H1 (cell line): ENCODE results near the gene CLTCL1. TPM values are rescaled to one million over a fixed set of nuclear protein-coding genes. Genes with fewer than 3 reads are reported as not detected.

Source experiments
- TAF1 ChIP-seq: IDR thresholded peaks from 2 replicates; pipeline ENCODE4 v1.6.1; 2011; ENCODE audit warnings: mild to moderate bottlenecking, low read depth, low read length
- polyA plus RNA-seq, 7 experiments: library from polyadenylated mRNA; depleted of rRNA in 3 of 7; stranded (reverse) in 5 of 7; unstranded in 2 of 7; fragments of >200 nt in 5 of 7; fragments of 200-250 nt in 2 of 7; gene quantifications; 1 replicate in 5 of 7; 2 replicates in 1 of 7; 4 replicates in 1 of 7; pipeline versions ENCODE4 v1.2.1 to v1.2.3, GENCODE V29; 2011 to 2013; ENCODE audit warnings: missing spikeins in 2 of 7, mixed read lengths in 2 of 7
- total RNA-seq: library from RNA; stranded (reverse); fragmentation: NEBNext Ultra II Directional; extraction: Animal tissue kit (Norgen Biotek cat#: 25700); gene quantifications from 2 replicates; pipeline ENCODE4 v1.2.1, GENCODE V29; 2021
- TF ChIP-seq, protein P1 (sequence below): IDR thresholded peaks from 2 replicates; pipeline ENCODE4 v1.6.1; 2012; ENCODE audit warnings: inconsistent platforms

Gene CLTCL1
- total and polyA plus RNA-seq, 2 of the 8 experiments (the other 6 are each of a cell fraction or from before 2014, with no cell fraction given): 12.4 to 17.0 TPM

DNA sequence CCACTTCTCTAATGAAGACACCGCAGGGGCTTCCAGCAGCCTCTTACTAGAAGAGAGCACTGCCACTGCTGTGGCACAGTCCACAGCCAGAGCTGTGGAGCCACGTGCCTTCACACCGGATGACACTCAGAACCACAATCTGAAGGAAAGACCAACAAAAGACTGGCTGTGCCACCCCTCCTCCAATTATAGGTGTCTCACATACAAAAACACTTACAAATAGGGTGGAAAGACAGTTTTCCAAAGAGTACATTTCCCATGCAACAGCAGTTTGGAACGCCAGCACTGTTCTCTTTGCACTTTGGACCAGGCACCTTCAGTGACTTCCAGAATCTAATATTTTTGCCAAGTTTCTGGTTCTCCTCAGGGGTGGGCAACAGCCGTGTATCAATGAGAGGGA is 74.9 kb downstream of the CLTCL1 start (continued):
- TF ChIP-seq TAF1: no peak
- TF ChIP-seq, protein P1, sequence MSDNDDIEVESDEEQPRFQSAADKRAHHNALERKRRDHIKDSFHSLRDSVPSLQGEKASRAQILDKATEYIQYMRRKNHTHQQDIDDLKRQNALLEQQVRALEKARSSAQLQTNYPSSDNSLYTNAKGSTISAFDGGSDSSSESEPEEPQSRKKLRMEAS: no peak
